ENCODE results near the gene NCOA3. TPM values are rescaled to one million over a fixed set of nuclear protein-coding genes. Genes with fewer than 3 reads are reported as not detected.

Gene NCOA3
- total and polyA plus RNA-seq, 12 donors, result 8.0 to 30.2 (median 21.4) TPM

DNA sequence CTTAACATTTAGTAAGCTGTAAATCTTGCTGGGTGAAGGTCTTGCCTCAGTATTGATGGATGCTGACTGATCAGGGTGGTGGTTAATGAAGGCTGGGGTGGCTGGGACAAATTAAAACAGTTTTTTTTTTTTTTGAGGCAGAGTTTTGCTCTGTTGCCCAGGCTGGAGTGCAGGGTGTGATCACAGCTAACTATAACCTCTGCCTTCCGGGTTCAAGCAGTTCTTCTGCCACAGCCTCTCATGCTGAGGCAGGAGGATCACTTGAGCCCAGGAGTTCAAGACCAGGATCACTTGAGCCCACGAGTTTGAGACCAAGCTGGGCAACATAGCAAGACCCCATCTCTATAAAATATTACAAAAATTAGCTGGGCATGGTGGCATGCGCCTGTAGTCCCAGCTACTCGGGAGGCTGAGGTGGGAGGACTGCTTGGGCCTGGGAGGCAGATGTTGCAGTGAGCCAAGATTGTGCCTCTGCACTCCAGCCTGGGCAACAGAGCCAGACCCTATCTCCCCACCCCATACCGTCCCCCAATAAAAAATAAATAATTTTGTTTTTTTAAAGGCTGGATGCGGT is 67.2 kb downstream of the NCOA3 start:
- no peak overlapping the region for H3K4me3 ChIP-seq
- H3K9me3 ChIP-seq, result peaks cover 0 to 18% (median 9%) of the 10 kb centered on the region in 11 donors
- WGBS, 2 donors, result 94 to 96% methylated on average over 6 of the region's 6 CpGs
- no peak for DNase-seq
- intact Hi-C loops (cut with DNase I), result loop anchor here in 1 of 10 donors (10.0 kb wide), 1 partner anchor 46 kb away; no protein-coding TSS in a partner anchor
- H3K36me3 ChIP-seq, result peaks cover 0 to 24% (median 0%) of the 10 kb centered on the region in 9 donors
- no peaks in the 10 kb centered on the region for H3K27me3 ChIP-seq
- TF ChIP-seq, protein P1, sequence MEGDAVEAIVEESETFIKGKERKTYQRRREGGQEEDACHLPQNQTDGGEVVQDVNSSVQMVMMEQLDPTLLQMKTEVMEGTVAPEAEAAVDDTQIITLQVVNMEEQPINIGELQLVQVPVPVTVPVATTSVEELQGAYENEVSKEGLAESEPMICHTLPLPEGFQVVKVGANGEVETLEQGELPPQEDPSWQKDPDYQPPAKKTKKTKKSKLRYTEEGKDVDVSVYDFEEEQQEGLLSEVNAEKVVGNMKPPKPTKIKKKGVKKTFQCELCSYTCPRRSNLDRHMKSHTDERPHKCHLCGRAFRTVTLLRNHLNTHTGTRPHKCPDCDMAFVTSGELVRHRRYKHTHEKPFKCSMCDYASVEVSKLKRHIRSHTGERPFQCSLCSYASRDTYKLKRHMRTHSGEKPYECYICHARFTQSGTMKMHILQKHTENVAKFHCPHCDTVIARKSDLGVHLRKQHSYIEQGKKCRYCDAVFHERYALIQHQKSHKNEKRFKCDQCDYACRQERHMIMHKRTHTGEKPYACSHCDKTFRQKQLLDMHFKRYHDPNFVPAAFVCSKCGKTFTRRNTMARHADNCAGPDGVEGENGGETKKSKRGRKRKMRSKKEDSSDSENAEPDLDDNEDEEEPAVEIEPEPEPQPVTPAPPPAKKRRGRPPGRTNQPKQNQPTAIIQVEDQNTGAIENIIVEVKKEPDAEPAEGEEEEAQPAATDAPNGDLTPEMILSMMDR (IDR thresholded peaks at IDR 0.05), result no peak
- no peak for ATAC-seq
- peak overlapping the region in 8 of 10 donors; percentile 18 to 87 (median 48) for H3K27ac ChIP-seq
- peaks cover 9 to 64% (median 44%) of the 10 kb centered on the region in 9 donors for H3K4me1 ChIP-seq

- H3K36me3 ChIP-seq, result peaks cover 0 to 24% (median 0%) of the 10 kb centered on the region in 9 donors
- peaks cover 15 to 67% (median 52%) of the 10 kb centered on the region in 9 donors for H3K4me1 ChIP-seq
- TF ChIP-seq, protein P1 (IDR thresholded peaks at IDR 0.05), result no peak
- WGBS, 2 donors, result 97 to 98% methylated on average over 2 of the region's 2 CpGs
- no peaks in the 10 kb centered on the region for H3K27me3 ChIP-seq
- no peak overlapping the region for H3K27ac ChIP-seq
- DNase-seq (no peak), ATAC-seq (no peak)
- no peak overlapping the region for H3K4me3 ChIP-seq
- peaks cover 0 to 18% (median 9%) of the 10 kb centered on the region in 11 donors for H3K9me3 ChIP-seq
- intact Hi-C loops (cut with DNase I), result loop anchor here in 2 of 10 donors (10.0 kb wide), 2 partner anchors 67 to 77 kb away; partner anchors contain the start of gene NCOA3 (in 1 of the 2)
Observed at GRCh38 chr20:47571426-47571825, 69.7 kb downstream of the NCOA3 start.

DNA sequence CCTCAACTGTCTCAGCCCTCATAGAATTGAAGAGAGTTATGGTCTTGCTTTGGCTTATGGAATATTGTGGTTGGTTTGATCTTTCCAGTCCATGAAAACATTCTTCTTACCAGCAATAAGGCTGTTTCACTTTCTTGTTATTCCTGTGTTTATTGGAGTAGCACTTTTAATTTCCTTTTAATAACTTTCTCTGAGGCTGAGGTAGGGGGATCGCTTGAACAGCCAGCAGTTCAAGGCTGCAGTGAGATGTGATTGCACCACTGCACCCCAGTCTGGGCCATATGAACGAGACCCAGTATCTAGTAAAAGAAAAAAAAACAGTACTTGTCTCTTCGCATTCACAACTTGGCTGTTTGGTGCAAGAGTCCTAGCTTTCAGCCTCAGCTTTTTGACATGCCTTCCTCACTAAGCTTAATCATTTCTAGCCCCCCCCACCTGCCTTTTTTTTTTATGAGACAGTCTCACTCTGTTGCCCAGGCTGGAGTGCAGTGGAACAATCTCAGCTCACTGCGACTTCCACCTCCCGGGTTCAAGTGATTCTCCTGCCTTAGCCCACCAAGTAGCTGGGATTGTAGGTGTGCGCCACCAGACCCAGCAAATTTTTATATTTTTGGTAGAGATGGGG is 70.5 kb downstream of the NCOA3 start:
- DNase-seq, result no peak
- Histone ChIP-seq H3K36me3 (peaks cover 0 to 24% (median 0%) of the 10 kb centered on the region in 9 donors), H3K4me3 (no peak overlapping the region), H3K27me3 (no peaks in the 10 kb centered on the region), H3K27ac (no peak overlapping the region), H3K9me3 (peaks cover 0 to 18% (median 9%) of the 10 kb centered on the region in 11 donors), H3K4me1 (peaks cover 15 to 67% (median 56%) of the 10 kb centered on the region in 9 donors)
- ATAC-seq, result no peak
- intact Hi-C loops (cut with DNase I), result loop anchor here in 2 of 10 donors (10.0 kb wide), 2 partner anchors 67 to 77 kb away; partner anchors contain the start of gene NCOA3 (in 1 of the 2)
- 95 to 99% methylated on average over 6 of the region's 6 CpGs for WGBS, 2 donors
- TF ChIP-seq, protein P1 (IDR thresholded peaks at IDR 0.05), result no peak

- peak overlapping the region in 9 of 10 donors; percentile 26 to 53 (median 42) for H3K27ac ChIP-seq
- no peak overlapping the region for H3K4me3 ChIP-seq
- WGBS, 2 donors, result 45 to 50% methylated on average over 3 of the region's 3 CpGs
- ATAC-seq, result no peak
- peaks cover 0 to 18% (median 9%) of the 10 kb centered on the region in 11 donors for H3K9me3 ChIP-seq
- DNase-seq, result no peak
- peaks cover 9 to 67% (median 56%) of the 10 kb centered on the region in 9 donors for H3K4me1 ChIP-seq
- H3K36me3 ChIP-seq, result peaks cover 0 to 24% (median 0%) of the 10 kb centered on the region in 9 donors
- H3K27me3 ChIP-seq, result no peaks in the 10 kb centered on the region
- TF ChIP-seq, protein P1 (IDR thresholded peaks at IDR 0.05), result no peak
- intact Hi-C loops (cut with DNase I), result loop anchor here in 2 of 10 donors (10.0 kb wide), 2 partner anchors 69 to 79 kb away; partner anchors contain the start of gene NCOA3 (in 1 of the 2)
Observed at GRCh38 chr20:47573559-47573958, 71.9 kb downstream of the NCOA3 start.
